Hepatic stellate cell (primary cell): ENCODE results near the gene TCEA2.

Source experiments
- DNase-seq: peaks from one replicate; pipeline ENCODE4 v3.0.0; 2011; ENCODE audit warnings: low spot score

Gene TCEA2

DNA sequence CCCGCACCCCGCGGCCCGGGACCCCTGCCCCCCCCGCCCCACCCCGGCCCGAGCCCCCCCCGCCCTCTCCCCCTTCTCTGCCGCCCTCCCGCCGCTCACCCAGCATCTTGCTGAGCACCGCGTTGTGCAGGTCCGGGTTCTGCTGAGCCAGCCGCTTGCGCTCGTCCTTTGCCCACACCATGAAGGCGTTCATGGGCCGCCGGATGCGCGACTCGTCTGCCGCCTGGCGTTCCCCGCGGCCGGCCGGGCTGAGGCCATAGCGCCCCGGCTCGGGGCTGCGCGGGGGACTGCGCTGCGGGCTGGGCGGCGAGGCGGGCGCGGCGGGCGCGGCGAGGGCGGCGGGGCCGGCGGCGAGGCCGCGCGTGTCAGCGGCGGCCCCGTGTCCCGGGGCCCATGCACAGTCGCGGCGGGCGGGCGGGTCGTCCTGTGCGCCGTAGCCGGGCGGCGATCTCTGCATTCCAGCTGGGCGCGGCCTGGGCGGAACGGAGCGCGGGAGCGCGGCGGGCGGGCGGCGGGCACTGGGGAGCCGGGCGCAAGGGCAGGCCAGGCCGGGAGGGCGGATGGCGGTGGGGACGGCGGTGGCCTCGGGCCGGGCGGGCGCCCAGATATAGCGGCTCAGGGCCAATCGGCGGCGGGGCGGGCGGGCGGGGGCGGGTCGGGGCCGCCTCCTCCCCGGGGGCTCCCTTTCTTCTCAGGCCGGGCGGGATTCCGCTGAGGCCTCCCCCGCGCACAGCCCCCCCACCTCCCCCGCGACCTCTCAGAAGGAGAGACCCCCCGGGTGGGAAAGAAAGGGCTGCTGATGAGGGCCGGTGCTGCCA lies 13.7 kb upstream of the TCEA2 start, which contains the start of gene SOX18:
TSS of gene SOX18 (minus strand) at position 580 of the 818 bp plus-strand sequence. CDS start at position 457, 123 bp downstream.
- no peak for DNase-seq

GRCh38 chr20:64049878-64050260 lies 13.1 kb upstream of the TCEA2 start:
- no peak for DNase-seq

- no peak for DNase-seq
Measured at GRCh38 chr20:64050261-64051032, 12.6 kb upstream of the TCEA2 start.

DNA sequence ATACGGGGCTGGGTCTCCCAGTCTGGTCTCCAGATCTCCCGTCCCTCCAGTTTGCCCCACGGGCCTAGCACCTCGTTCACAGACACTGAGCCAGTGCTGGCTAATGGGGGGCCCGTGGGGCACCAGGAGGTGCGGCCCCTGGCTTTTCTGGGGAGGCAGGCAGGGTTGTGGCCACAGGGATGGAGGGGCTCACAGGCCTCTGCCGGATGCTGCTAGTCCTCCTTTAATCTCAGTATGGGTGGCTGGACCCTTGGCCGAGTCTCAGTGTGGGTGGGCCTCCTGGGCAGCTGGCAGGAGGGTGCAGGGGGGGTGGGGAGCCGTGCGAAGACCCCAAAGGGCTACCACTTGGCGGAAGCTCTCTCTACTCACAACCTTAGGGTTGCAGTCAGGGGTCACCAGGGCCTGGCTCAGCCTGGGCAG lies 12.0 kb upstream of the TCEA2 start:
- DNase-seq, result no peak

- DNase-seq, result no peak
Measured at GRCh38 chr20:64051561-64052325, 11.3 kb upstream of the TCEA2 start.

GRCh38 chr20:64052326-64052722 lies 10.7 kb upstream of the TCEA2 start:
- no peak for DNase-seq

DNA sequence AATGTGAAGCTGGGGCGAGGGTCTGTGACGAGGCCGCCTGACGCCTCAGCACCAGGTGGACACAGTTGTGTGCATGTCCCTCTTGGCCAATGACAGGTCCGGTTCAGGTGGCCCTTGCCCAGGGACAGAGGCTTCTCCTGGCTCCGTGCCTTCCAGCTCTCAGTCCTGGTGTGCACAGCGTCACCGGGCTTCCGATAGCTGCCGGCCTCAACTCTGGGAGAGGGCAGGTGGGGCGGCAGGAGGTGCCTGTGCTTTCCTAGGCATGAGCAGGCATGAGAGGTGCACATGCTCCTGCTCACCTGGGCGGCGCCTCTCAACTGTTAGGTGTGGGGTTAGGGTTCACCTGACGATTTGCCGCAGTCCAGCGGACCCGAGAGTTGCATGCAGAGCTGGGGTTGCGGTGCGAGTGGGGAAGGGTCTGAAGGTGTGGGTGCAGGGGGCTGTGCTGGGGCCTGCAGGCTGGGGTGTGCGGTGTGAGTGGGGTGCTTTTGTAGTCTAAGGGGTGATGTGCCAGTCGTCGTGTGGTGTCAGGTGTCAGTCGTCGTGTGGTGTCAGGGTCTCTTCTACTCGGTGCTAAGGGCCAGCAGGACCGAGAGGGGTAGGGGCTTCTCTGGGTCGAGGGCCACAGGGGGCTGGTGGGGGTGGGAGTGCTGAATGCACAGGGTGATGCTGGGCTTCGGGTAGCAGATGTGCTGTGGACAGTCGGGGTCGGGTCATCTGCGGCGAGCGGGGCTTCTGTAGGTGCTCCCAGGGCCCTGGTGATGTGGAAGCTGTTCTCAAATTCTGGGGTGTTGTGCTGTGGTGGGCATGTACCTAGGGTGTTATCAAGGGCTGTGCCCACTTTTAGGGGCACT lies 9.8 kb upstream of the TCEA2 start:
- no peak for DNase-seq

- DNase-seq, result peak; percentile 83
Measured at GRCh38 chr20:64053841-64054661, 8.9 kb upstream of the TCEA2 start.

- no peak for DNase-seq
Measured at GRCh38 chr20:64055396-64055892, 7.6 kb upstream of the TCEA2 start.

DNA sequence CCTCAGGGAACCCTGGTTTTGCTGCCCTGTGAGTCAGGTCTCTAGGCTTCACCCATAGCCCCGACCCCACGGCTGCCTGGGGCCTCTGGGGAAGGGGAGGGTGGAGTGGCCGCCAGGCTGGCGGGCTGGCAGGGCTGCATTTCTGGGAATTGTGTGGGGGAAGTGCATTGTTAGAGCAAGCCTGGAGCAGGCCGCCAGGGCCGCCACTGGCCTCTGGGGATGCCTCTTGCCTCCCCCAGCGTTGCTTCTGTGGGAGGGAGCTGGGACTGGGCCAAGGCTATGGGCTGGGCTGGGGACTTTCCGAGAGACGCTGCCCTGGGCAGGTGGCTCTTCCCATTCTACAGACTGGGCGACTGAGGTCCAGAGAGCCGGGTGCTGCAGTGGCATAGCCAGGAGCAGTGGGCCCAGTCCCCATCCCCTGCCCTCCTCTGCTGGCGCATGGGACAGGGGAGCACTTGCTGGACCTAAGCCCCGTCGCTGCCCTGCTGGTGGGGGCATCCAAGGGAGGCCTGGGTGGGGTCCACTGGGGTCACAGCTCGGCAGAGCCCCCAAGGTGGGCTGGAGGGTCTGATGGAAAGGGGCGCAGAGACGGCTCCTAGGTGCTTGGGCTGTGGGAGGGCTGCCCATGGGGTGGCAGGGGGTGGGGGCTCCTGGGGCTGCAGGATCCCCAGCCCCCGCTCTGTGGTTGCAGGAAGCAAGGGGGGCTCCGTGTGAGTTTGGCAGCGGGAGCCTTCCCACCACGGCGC lies 6.9 kb upstream of the TCEA2 start:
- peak; percentile 78 for DNase-seq

GRCh38 chr20:64056639-64056888 lies 6.4 kb upstream of the TCEA2 start:
- no peak for DNase-seq

DNA sequence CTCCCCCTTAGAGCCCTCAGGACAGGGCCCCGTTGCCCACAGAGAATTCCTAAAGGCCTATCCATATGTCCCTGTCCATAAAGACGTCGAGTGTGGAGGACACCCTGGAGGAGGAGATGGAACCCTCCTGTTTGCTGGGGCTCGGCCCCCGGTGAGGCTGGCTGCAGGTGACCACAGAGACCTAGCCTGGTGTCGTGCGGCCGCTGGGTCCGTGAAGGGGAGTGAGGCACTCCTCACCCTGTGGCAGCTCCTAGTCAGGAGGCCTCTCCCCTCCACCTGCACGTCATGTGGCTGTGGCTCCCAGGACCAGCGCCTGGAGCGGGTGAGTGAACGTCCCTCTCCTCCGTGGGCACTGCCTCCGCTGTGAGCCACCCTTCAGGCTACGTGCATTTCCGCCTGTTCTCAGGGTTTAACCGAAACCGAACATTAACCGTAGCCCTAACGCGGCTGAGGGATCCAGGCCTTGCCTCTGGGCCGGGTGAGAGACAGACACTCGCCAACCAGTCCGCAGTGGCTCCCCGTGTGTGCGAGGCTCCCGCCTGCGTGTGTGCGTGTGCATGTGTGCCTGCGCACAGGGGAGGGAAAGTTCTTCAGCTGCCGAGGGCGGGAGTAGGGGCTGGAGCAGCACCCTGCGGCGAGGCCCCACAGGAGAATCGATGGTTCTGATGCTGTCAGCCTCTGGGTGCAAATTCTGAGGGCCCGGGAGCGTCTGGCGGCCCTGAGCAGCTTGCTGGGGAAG lies 5.9 kb upstream of the TCEA2 start:
- no peak for DNase-seq

DNA sequence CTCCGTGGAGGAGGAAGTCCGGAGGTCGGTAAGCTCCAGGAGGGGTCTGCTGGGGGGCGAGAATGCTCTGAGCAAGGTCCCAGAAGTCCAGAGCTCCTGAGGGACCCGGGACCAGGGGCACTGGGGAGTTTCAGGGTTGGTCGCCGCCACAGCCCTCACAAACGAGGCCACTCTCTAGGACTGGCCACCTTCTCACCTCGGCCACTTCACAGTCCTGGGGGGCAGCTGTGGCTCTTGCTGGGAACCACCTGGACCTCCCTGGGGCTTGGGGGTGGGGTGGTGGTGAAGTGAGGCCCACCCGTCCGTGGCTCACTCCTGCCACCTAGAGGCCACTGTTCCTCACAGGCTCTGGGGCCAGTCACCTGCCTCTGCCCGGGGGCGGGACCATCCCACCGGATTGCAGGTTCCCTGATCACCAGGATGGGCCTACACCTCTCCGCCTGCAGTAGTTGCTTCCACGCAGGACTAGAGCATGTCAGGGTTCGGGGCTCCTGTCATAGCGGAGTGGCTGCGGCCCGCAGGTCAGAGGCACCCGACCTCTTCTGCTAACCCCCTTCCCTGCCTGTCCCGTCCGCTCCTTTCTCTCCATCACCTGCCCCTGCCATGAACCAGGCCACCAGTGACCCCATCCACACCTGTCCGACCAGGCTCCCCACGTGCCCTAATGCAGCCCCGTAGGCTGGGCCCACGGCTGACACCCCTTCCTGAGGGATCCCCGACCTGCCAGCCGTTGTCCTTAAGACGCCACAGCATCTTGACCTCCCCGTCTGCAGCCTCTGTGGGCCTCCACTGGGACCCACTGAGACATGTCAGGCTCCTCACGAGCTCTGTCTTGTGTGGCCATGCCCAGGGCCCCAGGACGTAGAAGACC lies 5.1 kb upstream of the TCEA2 start:
- DNase-seq, result peak; percentile 85

DNA sequence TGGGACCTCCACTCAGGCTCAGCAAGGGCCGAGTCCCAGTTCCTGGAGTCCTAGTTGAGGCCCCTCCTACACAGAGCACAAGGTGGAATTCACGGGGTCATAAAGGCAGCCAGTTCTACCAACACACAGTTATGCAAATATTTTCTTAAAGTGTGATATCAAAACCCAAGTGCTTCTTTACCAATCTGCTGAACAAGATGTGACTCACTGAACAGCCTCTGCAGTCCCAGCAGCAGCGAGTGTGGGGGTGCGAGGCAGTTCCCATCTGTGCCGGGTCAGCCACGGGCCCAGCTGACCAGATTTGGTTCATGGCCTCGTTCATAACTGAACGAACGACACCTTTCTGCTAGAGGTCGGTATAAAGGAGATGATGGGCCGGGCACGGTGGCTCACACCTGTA lies 4.5 kb upstream of the TCEA2 start:
- DNase-seq, result no peak

DNA sequence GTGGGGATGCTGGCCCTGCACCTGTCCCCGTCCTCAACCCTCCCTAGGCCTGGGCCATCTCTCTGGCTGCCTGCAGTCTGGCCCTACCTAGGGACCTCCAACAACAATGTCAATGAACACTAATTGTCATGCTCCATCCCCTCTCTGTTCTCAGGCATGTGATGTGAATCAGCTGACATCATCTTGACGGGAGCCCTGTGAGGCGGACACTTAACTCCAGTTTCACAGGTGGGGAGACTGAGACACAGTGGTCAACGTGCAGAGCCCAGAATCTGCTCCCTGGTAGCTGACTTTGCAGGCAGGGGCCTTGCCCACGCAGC lies 762 bp upstream of the TCEA2 start:
- no peak for DNase-seq

GRCh38 chr20:64063389-64064144 lies 569 bp downstream of the TCEA2 start:
- peak; percentile 57 for DNase-seq

DNA sequence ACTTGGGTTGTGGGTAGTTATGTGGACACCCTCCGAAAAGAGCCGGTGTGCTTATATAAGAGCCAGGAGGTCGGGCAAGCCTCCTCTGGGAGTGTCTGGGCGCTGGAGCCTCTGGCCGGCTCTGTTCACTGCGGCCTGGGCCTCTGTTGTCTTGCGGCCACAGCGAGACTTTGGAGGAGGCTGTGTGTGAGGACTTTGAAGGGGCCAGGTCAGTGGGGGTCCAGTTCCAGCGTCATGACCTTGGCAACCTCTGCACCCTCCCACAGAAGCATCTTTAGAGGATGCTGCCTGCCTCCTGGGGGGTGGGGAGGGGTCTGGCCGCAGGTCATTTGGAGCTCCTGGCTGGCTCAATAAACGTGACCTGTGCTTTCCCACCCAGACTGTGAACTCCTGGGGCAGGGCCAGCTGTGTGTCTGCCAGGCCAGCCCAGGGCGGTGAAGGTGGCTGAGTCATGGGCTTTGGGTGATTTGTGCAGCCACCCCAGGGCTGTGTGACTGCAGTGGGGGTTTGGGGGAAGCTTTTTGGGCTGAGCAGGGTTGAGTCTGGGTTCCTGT lies 1.2 kb downstream of the TCEA2 start:
- DNase-seq, result peak; percentile 83
